H1 (cell line): ENCODE measurements around the gene ADPGK.

Experiments
- CEBPB ChIP-seq: IDR thresholded peaks from 2 replicates; pipeline ENCODE4 v1.6.1; 2012; ENCODE audit warnings: low read depth, low read length
- CREB1 ChIP-seq: IDR thresholded peaks from 2 replicates; pipeline ENCODE4 v1.6.1; 2012; ENCODE audit warnings: inconsistent platforms
- EZH2 ChIP-seq: fragments of 200-600 bp; sonication (generic); IDR thresholded peaks from 2 replicates; pipeline ENCODE4 v1.7.1; 2012; ENCODE audit warnings: low read depth, mild to moderate bottlenecking, moderate library complexity, low read length, inconsistent platforms; ENCODE audit not compliant: severe bottlenecking
- POLR2A ChIP-seq, 2 experiments: IDR thresholded peaks; 1 replicate in 1 of 2; 2 replicates in 1 of 2; pipeline ENCODE4 v1.6.1; 2011; ENCODE audit warnings: low read depth in 2 of 2, low read length in 2 of 2, mild to moderate bottlenecking in 2 of 2; ENCODE audit errors: control extremely low read depth in 1 of 2
- RXRA ChIP-seq: IDR thresholded peaks from 2 replicates; pipeline ENCODE4 v1.6.1; 2011; ENCODE audit warnings: low read depth, mild to moderate bottlenecking, low read length, moderate library complexity; ENCODE audit not compliant: insufficient read depth
- TF ChIP-seq, protein P1 (sequence below), 3 experiments: IDR thresholded peaks; 1 replicate in 2 of 3; 2 replicates in 1 of 3; pipeline versions ENCODE4 v1.5.1 to v1.6.1; 2011; ENCODE audit warnings: low read length in 3 of 3, mild to moderate bottlenecking in 3 of 3, inconsistent platforms in 2 of 3, low read depth in 1 of 3, moderate library complexity in 1 of 3; ENCODE audit not compliant: insufficient read depth in 1 of 3; ENCODE audit errors: control extremely low read depth in 1 of 3

DNA sequence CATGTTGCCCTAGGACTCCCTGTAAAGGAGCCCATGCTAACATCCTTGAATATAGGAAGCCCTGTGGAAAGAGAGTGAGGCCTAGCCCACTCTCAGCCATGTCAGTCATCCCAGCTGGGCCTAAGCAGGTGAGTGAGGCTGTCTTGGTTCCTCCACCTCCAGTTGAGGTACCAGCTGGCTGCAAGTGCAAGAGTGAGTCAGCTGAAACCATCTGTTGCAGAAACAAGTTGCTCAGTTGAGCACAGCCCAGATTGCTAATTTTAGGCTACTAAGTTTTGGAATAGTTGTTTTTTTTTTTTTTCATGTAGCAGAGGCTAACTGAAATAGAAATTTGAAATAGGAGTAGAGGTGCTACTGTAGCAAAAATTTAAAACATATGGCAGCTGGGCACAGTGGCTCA lies 43.7 kb upstream of the ADPGK start:
- TF ChIP-seq EZH2 (no peak), RXRA (no peak), CEBPB (no peak), CREB1 (no peak), POLR2A (IDR thresholded peaks at IDR 0.05; ENCODE audit: control extremely low read depth in 1 of 2, low read depth in 2 of 2, low read length in 2 of 2) (no peak)
- TF ChIP-seq, protein P1, sequence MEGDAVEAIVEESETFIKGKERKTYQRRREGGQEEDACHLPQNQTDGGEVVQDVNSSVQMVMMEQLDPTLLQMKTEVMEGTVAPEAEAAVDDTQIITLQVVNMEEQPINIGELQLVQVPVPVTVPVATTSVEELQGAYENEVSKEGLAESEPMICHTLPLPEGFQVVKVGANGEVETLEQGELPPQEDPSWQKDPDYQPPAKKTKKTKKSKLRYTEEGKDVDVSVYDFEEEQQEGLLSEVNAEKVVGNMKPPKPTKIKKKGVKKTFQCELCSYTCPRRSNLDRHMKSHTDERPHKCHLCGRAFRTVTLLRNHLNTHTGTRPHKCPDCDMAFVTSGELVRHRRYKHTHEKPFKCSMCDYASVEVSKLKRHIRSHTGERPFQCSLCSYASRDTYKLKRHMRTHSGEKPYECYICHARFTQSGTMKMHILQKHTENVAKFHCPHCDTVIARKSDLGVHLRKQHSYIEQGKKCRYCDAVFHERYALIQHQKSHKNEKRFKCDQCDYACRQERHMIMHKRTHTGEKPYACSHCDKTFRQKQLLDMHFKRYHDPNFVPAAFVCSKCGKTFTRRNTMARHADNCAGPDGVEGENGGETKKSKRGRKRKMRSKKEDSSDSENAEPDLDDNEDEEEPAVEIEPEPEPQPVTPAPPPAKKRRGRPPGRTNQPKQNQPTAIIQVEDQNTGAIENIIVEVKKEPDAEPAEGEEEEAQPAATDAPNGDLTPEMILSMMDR (IDR thresholded peaks at IDR 0.05; ENCODE audit: control extremely low read depth in 1 of 3, insufficient read depth in 1 of 3, low read depth in 1 of 3, low read length in 3 of 3), result no peak
